SK-N-SH (cell line): ENCODE data around the gene RAD1. TPM values are rescaled to one million over a fixed set of nuclear protein-coding genes. Genes with fewer than 3 reads are reported as not detected.

Experiments
- CTCF ChIA-PET: fragments of 300-600, 350-600 bp; formaldehyde crosslinking; extraction: SDS; loops from one replicate; lab custom pipeline; 2021; lab: Yijun Ruan, JAX
- POLR2A ChIA-PET: fragments of 350-600 bp; sonication (Branson Sonifier 250); formaldehyde crosslinking; extraction: SDS; loops from one replicate; lab custom pipeline; 2020; ENCODE audit warnings: antibody characterized with exemption, inconsistent platforms; lab: Yijun Ruan, JAX
- DNase-seq: peaks from one replicate; pipeline ENCODE4 v3.0.0; 2012
- H2AFZ ChIP-seq: fragments of 200-600 bp; sonication (generic); 2 replicates; pipeline ENCODE4 v1.8.1; 2016; ENCODE audit warnings: antibody characterized with exemption, mild to moderate bottlenecking, low read depth
- H3F3A ChIP-seq: fragments of 200-600 bp; sonication (generic); replicated peaks from 2 replicates; pipeline ENCODE3; 2016; ENCODE audit warnings: antibody characterized with exemption, mild to moderate bottlenecking; ENCODE audit not compliant: insufficient read depth
- H3K27ac ChIP-seq, 2 experiments: fragments of 200-500 bp in 1 of 2; fragments of 200-600 bp in 1 of 2; sonication (Bioruptor generic) in 1 of 2; sonication (generic), shearing (Covaris generic) in 1 of 2; 2 replicates each; pipeline versions ENCODE4 v1.5.1 to v1.6.1; 2014 to 2016; ENCODE audit warnings: low read depth in 2 of 2, inconsistent platforms in 1 of 2, low read length in 1 of 2, mild to moderate bottlenecking in 1 of 2, mixed read lengths in 1 of 2
- H3K27me3 ChIP-seq: fragments of 200-600 bp; sonication (generic), shearing (Covaris generic); 2 replicates; pipeline ENCODE4 v1.6.1; 2016; ENCODE audit warnings: mixed run types; ENCODE audit not compliant: insufficient read depth
- H3K36me3 ChIP-seq, 2 experiments: fragments of 200-500 bp in 1 of 2; fragments of 200-600 bp in 1 of 2; sonication (Bioruptor generic) in 1 of 2; sonication (generic) in 1 of 2; replicated peaks in 1 of 2; 2 replicates each; pipeline versions ENCODE3 to v1.5.1; 2014 to 2016; ENCODE audit warnings: low read length in 1 of 2, mild to moderate bottlenecking in 1 of 2; ENCODE audit not compliant: insufficient read depth in 2 of 2, control insufficient read depth in 1 of 2
- H3K4me1 ChIP-seq, 2 experiments: fragments of 200-500 bp in 1 of 2; fragments of 200-600 bp in 1 of 2; sonication (Bioruptor generic) in 1 of 2; sonication (generic), shearing (Covaris generic) in 1 of 2; 2 replicates each; pipeline versions ENCODE4 v1.5.1 to v1.6.1; 2014 to 2016; ENCODE audit warnings: low read depth in 1 of 2, low read length in 1 of 2, mixed run types in 1 of 2; ENCODE audit not compliant: insufficient read depth in 2 of 2, control insufficient read depth in 1 of 2
- H3K4me2 ChIP-seq: fragments of 200-600 bp; sonication (generic), shearing (Covaris generic); 2 replicates; pipeline ENCODE4 v1.6.1; 2017; ENCODE audit warnings: mixed run types
- H3K4me3 ChIP-seq, 2 experiments: fragments of 200-500 bp in 1 of 2; fragments of 200-600 bp in 1 of 2; sonication (Bioruptor generic) in 1 of 2; sonication (generic), shearing (Covaris generic) in 1 of 2; 2 replicates each; pipeline versions ENCODE4 v1.5.1 to v1.8.1; 2014 to 2016; ENCODE audit warnings: low read depth in 2 of 2, inconsistent platforms in 1 of 2, low read length in 1 of 2, mild to moderate bottlenecking in 1 of 2, mixed read lengths in 1 of 2, moderate library complexity in 1 of 2
- H3K79me2 ChIP-seq: fragments of 200-600 bp; sonication (generic); 2 replicates; pipeline ENCODE4 v1.8.1; 2017; ENCODE audit warnings: mild to moderate bottlenecking; ENCODE audit not compliant: insufficient read depth
- H3K9ac ChIP-seq: fragments of 200-600 bp; sonication (generic); 2 replicates; pipeline ENCODE4 v1.6.1; 2017; ENCODE audit warnings: mixed run types
- H3K9me2 ChIP-seq: fragments of 200-600 bp; sonication (generic); 2 replicates; pipeline ENCODE4 v1.6.1; 2017; ENCODE audit warnings: mixed run types
- H3K9me3 ChIP-seq: fragments of 200-600 bp; sonication (generic); 2 replicates; pipeline ENCODE4 v1.6.1; 2017; ENCODE audit warnings: mixed run types, mild to moderate bottlenecking, moderate library complexity
- H4K20me1 ChIP-seq: fragments of 200-600 bp; sonication (generic); 2 replicates; pipeline ENCODE4 v1.6.1; 2017; ENCODE audit warnings: mild to moderate bottlenecking, mixed run types; ENCODE audit not compliant: insufficient read depth
- ELF1 ChIP-seq: IDR thresholded peaks from 2 replicates; pipeline ENCODE4 v1.4.0; 2012
- IRF3 ChIP-seq: fragments of 150-350 bp; IDR thresholded peaks from 2 replicates; pipeline ENCODE4 v1.6.1; 2016; ENCODE audit warnings: mild to moderate bottlenecking, low read depth, low read length
- PBX3 ChIP-seq: IDR thresholded peaks from 2 replicates; pipeline ENCODE4; 2012
- POLR2AphosphoS5 ChIP-seq: IDR thresholded peaks from 2 replicates; pipeline ENCODE4 v1.6.1; 2012; ENCODE audit warnings: low read depth, low read length
- RAD21 ChIP-seq: IDR thresholded peaks from 2 replicates; pipeline ENCODE4 v1.6.1; 2012; ENCODE audit warnings: mild to moderate bottlenecking, low read length
- RXRA ChIP-seq: IDR thresholded peaks from 2 replicates; pipeline ENCODE4 v1.4.0; 2012; ENCODE audit warnings: low read depth, mild to moderate bottlenecking, borderline replicate concordance
- SIN3A ChIP-seq: IDR thresholded peaks from 2 replicates; pipeline ENCODE4 v1.6.1; 2012; ENCODE audit warnings: low read depth, mild to moderate bottlenecking, low read length, moderate library complexity, borderline replicate concordance
- TCF12 ChIP-seq: IDR thresholded peaks from 2 replicates; pipeline ENCODE4 v1.4.0; 2012
- TEAD4 ChIP-seq: IDR thresholded peaks from 2 replicates; pipeline ENCODE4 v1.4.0; 2012; ENCODE audit warnings: mild to moderate bottlenecking, borderline replicate concordance; ENCODE audit not compliant: insufficient read depth
- USF1 ChIP-seq: IDR thresholded peaks from 2 replicates; pipeline ENCODE4 v1.4.0; 2012; ENCODE audit warnings: low read depth, borderline replicate concordance
- WGBS: methylation state at CpG from one replicate; pipeline ENCODE4 v1.1.6; 2017; ENCODE audit warnings: low lambda C conversion rate; 5-methylcytosine and 5-hydroxymethylcytosine counted together
- polyA plus RNA-seq, 3 experiments: library from polyadenylated mRNA; depleted of rRNA; stranded (reverse); fragments of >200 nt; gene quantifications; 2 replicates each; pipeline ENCODE4 v1.2.3, GENCODE V29; 2012

The RAD1 gene
- polyA plus RNA-seq, 1 of the 3 experiments (the other 2 are of a cell fraction): 21.2 TPM

- H3F3A ChIP-seq: peaks cover 7% of the 10 kb centered on the region
- no peak for DNase-seq
- H3K9me2 ChIP-seq: no peaks in the 10 kb centered on the region
- peak; percentile 38; the same call in 1 of the 2 replicates for TF ChIP-seq PBX3
- no peak for TF ChIP-seq USF1
- no peaks in the 10 kb centered on the region for H3K79me2 ChIP-seq
- H3K4me3 ChIP-seq: no peak overlapping the region
- H3K4me1 ChIP-seq: 0 out of 4 replicates have a peak, but pooled peaks cover 0 to 7% of the 10 kb centered on the region in 2 experiments
- H3K9ac ChIP-seq: no peak overlapping the region
- H3K9me3 ChIP-seq: no peaks in the 10 kb centered on the region
- H4K20me1 ChIP-seq: no peaks in the 10 kb centered on the region
- no peaks in the 10 kb centered on the region for H3K27me3 ChIP-seq
- H2AFZ ChIP-seq: no peak overlapping the region
- no peak overlapping the region for H3K27ac ChIP-seq
- POLR2A ChIA-PET: no interaction called here
- CTCF ChIA-PET: interaction anchor here (0.7 to 4.4 kb wide), 32 partner anchors 9 to 1075 kb away, joined by 3 to 87 read pairs (median 6); partner anchors contain the start of gene DNAJC21
- H3K4me2 ChIP-seq: no peak overlapping the region
- no peaks in the 10 kb centered on the region for H3K36me3 ChIP-seq
Measured at GRCh38 chr5:34897646-34898045, 17.7 kb downstream of the RAD1 start.

GRCh38 chr5:34895641-34896419, 19.5 kb downstream of the RAD1 start:
- TF ChIP-seq TEAD4 (no peak), IRF3 (no peak), SIN3A (no peak), USF1 (no peak), RXRA (no peak), PBX3 (no peak), TCF12 (no peak), POLR2AphosphoS5 (no peak), ELF1 (no peak), RAD21 (no peak)
- Histone ChIP-seq H3F3A (peaks cover 11% of the 10 kb centered on the region), H3K9ac (no peak overlapping the region), H3K4me1 (peaks cover 0 to 11% of the 10 kb centered on the region in 2 experiments; a peak in 3 of 4 replicates), H3K36me3 (no peaks in the 10 kb centered on the region), H3K4me3 (no peak overlapping the region), H3K27ac (no peak overlapping the region), H4K20me1 (no peaks in the 10 kb centered on the region), H3K9me2 (no peaks in the 10 kb centered on the region), H3K9me3 (no peaks in the 10 kb centered on the region), H3K4me2 (no peak overlapping the region), H3K79me2 (no peaks in the 10 kb centered on the region), H3K27me3 (no peaks in the 10 kb centered on the region), H2AFZ (no peak overlapping the region)
- DNase-seq: no peak
- ChIA-PET POLR2A (no interaction called here), CTCF (interaction anchor here (0.9 to 4.4 kb wide), 4 partner anchors 369 to 410 kb away, joined by 3 to 40 read pairs (median 6); no protein-coding TSS in a partner anchor)
- WGBS: 36% methylated on average over 1 of the region's 2 CpGs
